ENCODE data around the gene KIF5C.

DNA sequence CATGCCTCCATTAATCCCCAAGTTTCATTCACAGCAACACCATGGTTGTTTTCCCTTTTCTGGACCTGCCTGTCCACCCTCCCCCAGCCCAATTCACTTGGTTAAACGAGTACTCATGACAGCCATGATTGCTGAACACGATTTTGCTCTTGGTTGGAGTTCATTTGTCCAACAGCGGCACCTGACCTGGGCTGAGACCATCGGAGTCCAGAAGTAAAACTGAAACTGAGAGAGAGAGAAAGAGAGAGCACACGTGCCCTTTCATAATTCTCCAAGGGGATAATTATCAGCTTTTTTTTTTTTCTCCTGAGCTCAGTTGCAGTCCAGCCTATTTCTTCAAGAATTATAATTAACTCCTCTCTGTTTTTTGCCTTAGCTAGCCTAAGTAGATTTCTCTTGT lies 13.7 kb upstream of the KIF5C start:
- TF ChIP-seq, protein P1, sequence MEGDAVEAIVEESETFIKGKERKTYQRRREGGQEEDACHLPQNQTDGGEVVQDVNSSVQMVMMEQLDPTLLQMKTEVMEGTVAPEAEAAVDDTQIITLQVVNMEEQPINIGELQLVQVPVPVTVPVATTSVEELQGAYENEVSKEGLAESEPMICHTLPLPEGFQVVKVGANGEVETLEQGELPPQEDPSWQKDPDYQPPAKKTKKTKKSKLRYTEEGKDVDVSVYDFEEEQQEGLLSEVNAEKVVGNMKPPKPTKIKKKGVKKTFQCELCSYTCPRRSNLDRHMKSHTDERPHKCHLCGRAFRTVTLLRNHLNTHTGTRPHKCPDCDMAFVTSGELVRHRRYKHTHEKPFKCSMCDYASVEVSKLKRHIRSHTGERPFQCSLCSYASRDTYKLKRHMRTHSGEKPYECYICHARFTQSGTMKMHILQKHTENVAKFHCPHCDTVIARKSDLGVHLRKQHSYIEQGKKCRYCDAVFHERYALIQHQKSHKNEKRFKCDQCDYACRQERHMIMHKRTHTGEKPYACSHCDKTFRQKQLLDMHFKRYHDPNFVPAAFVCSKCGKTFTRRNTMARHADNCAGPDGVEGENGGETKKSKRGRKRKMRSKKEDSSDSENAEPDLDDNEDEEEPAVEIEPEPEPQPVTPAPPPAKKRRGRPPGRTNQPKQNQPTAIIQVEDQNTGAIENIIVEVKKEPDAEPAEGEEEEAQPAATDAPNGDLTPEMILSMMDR (optimal IDR thresholded peaks at IDR 0.05 in 1 of 3, IDR thresholded peaks at IDR 0.05 in 1 of 3, conservative IDR thresholded peaks at IDR 0.05 in 1 of 3; ENCODE audit: extremely low read depth in 1 of 3, insufficient read depth in 2 of 3, low read length in 3 of 3), result no peak
- TF ChIP-seq EZH2 (IDR thresholded peaks at IDR 0.05; ENCODE audit: low read length), result no peak
